ENCODE measurements around the gene PCBD2.

The PCBD2 gene

GRCh38 chr5:134957920-134958608 lies 53.1 kb downstream of the PCBD2 start:
- Histone ChIP-seq H3K36me3 (ENCODE audit: low read depth) (0 out of 2 replicates have a peak, but pooled peaks cover 7% of the 10 kb centered on the region), H3K4me3 (ENCODE audit: severe bottlenecking) (no peak overlapping the region), H3K9me3 (ENCODE audit: severe bottlenecking) (peaks cover 8% of the 10 kb centered on the region), H3K4me1 (ENCODE audit: insufficient read depth, poor library complexity, severe bottlenecking) (peaks cover 2% of the 10 kb centered on the region), H3K27ac (ENCODE audit: poor library complexity, severe bottlenecking) (no peak overlapping the region), H3K27me3 (ENCODE audit: insufficient read depth, poor library complexity, severe bottlenecking) (no peaks in the 10 kb centered on the region)
- DNase-seq (ENCODE audit: low spot score): no peak
- no peak for ATAC-seq (ENCODE audit: low read depth)
- no peak for TF ChIP-seq CTCF (IDR thresholded peaks at IDR 0.05; ENCODE audit: poor library complexity, severe bottlenecking)

- no peak overlapping the region for H3K27ac ChIP-seq (ENCODE audit: poor library complexity, severe bottlenecking)
- TF ChIP-seq CTCF (IDR thresholded peaks at IDR 0.05; ENCODE audit: poor library complexity, severe bottlenecking): no peak
- ATAC-seq (ENCODE audit: low read depth) (peak; percentile 68; the same call in 2 of the 3 replicates), DNase-seq (ENCODE audit: low spot score) (no peak)
- 0 out of 2 replicates have a peak, but pooled peaks cover 7% of the 10 kb centered on the region for H3K36me3 ChIP-seq (ENCODE audit: low read depth)
- H3K4me3 ChIP-seq (ENCODE audit: severe bottlenecking): no peak overlapping the region
- H3K4me1 ChIP-seq (ENCODE audit: insufficient read depth, poor library complexity, severe bottlenecking): peaks cover 2% of the 10 kb centered on the region
- H3K27me3 ChIP-seq (ENCODE audit: insufficient read depth, poor library complexity, severe bottlenecking): no peaks in the 10 kb centered on the region
- peaks cover 8% of the 10 kb centered on the region for H3K9me3 ChIP-seq (ENCODE audit: severe bottlenecking)
These were observed 53.8 kb downstream of the PCBD2 start for GRCh38 chr5:134958755-134959154.

DNA sequence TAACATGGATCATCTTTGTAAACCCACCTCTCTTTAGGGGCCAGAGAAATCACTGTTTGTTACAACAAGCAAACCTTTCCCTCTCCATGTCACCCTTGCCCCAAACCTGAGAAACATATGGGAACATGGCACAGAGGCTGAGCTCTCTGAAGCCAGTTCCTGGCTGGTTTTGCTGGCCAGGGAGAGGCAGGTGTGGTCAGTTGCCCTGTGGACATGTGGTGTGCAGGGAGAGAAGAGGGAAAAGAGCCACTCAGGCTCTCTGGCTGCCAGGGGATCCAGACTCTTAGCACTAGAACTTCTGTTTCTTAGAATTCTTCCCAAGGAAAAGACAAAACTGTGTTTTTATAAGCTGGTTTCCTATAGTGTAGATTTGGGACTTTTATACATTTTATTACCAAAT lies 58.2 kb downstream of the PCBD2 start:
- Histone ChIP-seq H3K27ac (ENCODE audit: poor library complexity, severe bottlenecking) (no peak overlapping the region), H3K9me3 (ENCODE audit: severe bottlenecking) (no peaks in the 10 kb centered on the region), H3K4me3 (ENCODE audit: severe bottlenecking) (no peak overlapping the region), H3K36me3 (ENCODE audit: low read depth) (0 out of 2 replicates have a peak, but pooled peaks cover 7% of the 10 kb centered on the region), H3K27me3 (ENCODE audit: insufficient read depth, poor library complexity, severe bottlenecking) (no peaks in the 10 kb centered on the region), H3K4me1 (ENCODE audit: insufficient read depth, poor library complexity, severe bottlenecking) (peaks cover 2% of the 10 kb centered on the region)
- ATAC-seq (ENCODE audit: low read depth): no peak
- TF ChIP-seq CTCF (IDR thresholded peaks at IDR 0.05; ENCODE audit: poor library complexity, severe bottlenecking): no peak
- DNase-seq (ENCODE audit: low spot score): no peak

DNA sequence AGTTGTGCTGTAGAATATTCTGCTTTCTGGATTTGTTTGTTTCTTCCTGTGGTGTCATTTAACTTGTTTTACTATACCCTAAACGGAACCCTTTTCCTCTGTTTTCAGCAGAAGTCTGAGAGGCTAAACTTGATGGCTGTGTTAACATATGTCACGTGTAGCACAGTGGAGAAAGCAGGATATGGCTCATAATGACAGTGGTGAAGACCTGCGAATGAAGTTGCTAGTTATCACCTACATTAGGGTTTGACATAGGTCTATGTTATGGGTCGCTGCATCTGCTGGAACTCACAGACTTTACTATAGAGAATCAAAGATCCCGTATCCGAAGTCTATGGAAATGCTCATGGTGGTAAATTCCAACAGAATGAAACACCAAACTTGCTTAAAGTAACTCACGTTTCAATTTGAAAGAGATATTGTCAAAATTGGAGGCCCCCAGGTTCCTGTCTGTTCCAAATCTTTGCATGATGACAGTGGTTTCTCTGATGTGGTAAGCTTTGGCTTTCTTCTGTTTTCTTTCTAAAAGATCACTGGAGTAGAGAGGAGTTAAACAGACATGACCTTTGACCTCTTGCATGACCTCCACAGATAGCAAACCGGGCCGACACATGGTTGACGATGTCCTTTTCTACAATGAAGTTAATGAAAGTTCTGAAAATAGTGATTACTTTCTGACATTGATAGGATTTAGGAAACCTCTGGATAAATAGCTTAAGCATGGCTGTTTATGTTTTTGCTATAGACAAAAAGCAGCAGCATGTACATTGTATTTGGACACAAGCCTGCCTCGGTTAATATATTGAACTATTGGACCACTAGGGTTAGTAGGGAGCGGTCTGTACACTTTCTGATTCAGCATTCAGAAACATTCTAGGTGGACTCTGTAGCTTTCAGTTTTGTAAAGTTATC lies 59.7 kb downstream of the PCBD2 start:
- no peak for TF ChIP-seq CTCF (IDR thresholded peaks at IDR 0.05; ENCODE audit: poor library complexity, severe bottlenecking)
- Histone ChIP-seq H3K9me3 (ENCODE audit: severe bottlenecking) (no peaks in the 10 kb centered on the region), H3K36me3 (ENCODE audit: low read depth) (0 out of 2 replicates have a peak, but pooled peaks cover 7% of the 10 kb centered on the region), H3K27me3 (ENCODE audit: insufficient read depth, poor library complexity, severe bottlenecking) (no peaks in the 10 kb centered on the region), H3K4me3 (ENCODE audit: severe bottlenecking) (no peak overlapping the region), H3K4me1 (ENCODE audit: insufficient read depth, poor library complexity, severe bottlenecking) (no peaks in the 10 kb centered on the region), H3K27ac (ENCODE audit: poor library complexity, severe bottlenecking) (no peak overlapping the region)
- no peak for ATAC-seq (ENCODE audit: low read depth)
- DNase-seq (ENCODE audit: low spot score): no peak

All from RWPE2 (cell line).